Aorta (tissue), 5 donors: Measurements from ENCODE around the gene FAM209A. TPM values are rescaled to one million over a fixed set of nuclear protein-coding genes. Genes with fewer than 3 reads are reported as not detected.
"Not testable (repeated sequence)": the region's sequence is repeated elsewhere in the genome, so short reads cannot be mapped to it uniquely, and the experiment has no call there.

Source experiments
- ATAC-seq: fragments of 200-7000 bp; cut with Tn5 transposase; one replicate; pipeline ENCODE4 v1.9.1; 2022; ENCODE audit warnings: moderate library complexity; ENCODE audit not compliant: low FRiP score
- DNase-seq, 2 donors: peaks; one replicate each; pipeline ENCODE4 v3.0.0-alpha.2; 2020
- H3K27ac ChIP-seq, 2 donors: one replicate each; pipeline ENCODE4 v1.5.1; 2013; ENCODE audit warnings: low read length in 2 of 2, mild to moderate bottlenecking in 2 of 2, moderate library complexity in 2 of 2, control low read depth in 1 of 2, inconsistent platforms in 1 of 2, low read depth in 1 of 2
- H3K27me3 ChIP-seq, 2 donors: one replicate each; pipeline ENCODE4 v1.6.1; 2013; ENCODE audit warnings: control low read depth in 1 of 2, low read length in 1 of 2, mild to moderate bottlenecking in 1 of 2, moderate library complexity in 1 of 2; ENCODE audit not compliant: insufficient read depth in 2 of 2, control insufficient read depth in 1 of 2
- H3K36me3 ChIP-seq, 2 donors: one replicate each; pipeline ENCODE4 v1.6.1; 2013; ENCODE audit warnings: control low read depth in 1 of 2, low read length in 1 of 2, mild to moderate bottlenecking in 1 of 2; ENCODE audit not compliant: insufficient read depth in 2 of 2, control insufficient read depth in 1 of 2
- H3K4me1 ChIP-seq, 2 donors: one replicate each; pipeline ENCODE4 v1.6.1; 2013; ENCODE audit warnings: low read length in 2 of 2, control low read depth in 1 of 2, mild to moderate bottlenecking in 1 of 2, moderate library complexity in 1 of 2; ENCODE audit not compliant: insufficient read depth in 2 of 2, control insufficient read depth in 1 of 2
- H3K4me3 ChIP-seq, 2 donors: one replicate each; pipeline ENCODE4 v1.5.1; 2013; ENCODE audit warnings: low read length in 2 of 2, control low read depth in 1 of 2, mild to moderate bottlenecking in 1 of 2
- H3K9me3 ChIP-seq: one replicate; pipeline ENCODE4 v1.6.1; 2013; ENCODE audit warnings: mild to moderate bottlenecking, low read length; ENCODE audit not compliant: control insufficient read depth
- WGBS, 2 donors: extraction: QIAGEN DNeasy Blood & Tissue Kit; methylation state at CpG; one replicate each; pipeline ENCODE4 v1.1.7; 2013; 5-methylcytosine and 5-hydroxymethylcytosine counted together
- intact Hi-C, 2 donors: fragments of 100-400 bp; cut with DNase I; formaldehyde crosslinking; loops; one replicate each; pipeline versions ENCODE4 v1.14.2 to v1.15.0; 2022
- polyA plus RNA-seq, 2 donors: library from polyadenylated mRNA; stranded (reverse); fragments of 200-250 nt; gene quantifications; one replicate each; pipeline ENCODE4 v1.2.3, GENCODE V29; 2013
- total RNA-seq, 2 donors: library from RNA; stranded (reverse); fragmentation: NEBNext Ultra II Directional; extraction: Animal tissue kit (Norgen Biotek cat#: 25700); gene quantifications; one replicate each; pipeline ENCODE4 v1.2.1, GENCODE V29; 2021
- donor health status: healthy with polysubstance abuse.
- donor health status: Bipolar disorder and iron deficiency.
- donor health status: DM: no; HTN: no; CAD: no.
- donor health status: DM: no; HTN: no; CAD: no.
- donor health status: DM: yes; HTN: yes; CAD: no.

FAM209A gene
- total and polyA plus RNA-seq, 4 donors: 0.43 to 1.0 (median 0.48) TPM; not detected in 1

DNA sequence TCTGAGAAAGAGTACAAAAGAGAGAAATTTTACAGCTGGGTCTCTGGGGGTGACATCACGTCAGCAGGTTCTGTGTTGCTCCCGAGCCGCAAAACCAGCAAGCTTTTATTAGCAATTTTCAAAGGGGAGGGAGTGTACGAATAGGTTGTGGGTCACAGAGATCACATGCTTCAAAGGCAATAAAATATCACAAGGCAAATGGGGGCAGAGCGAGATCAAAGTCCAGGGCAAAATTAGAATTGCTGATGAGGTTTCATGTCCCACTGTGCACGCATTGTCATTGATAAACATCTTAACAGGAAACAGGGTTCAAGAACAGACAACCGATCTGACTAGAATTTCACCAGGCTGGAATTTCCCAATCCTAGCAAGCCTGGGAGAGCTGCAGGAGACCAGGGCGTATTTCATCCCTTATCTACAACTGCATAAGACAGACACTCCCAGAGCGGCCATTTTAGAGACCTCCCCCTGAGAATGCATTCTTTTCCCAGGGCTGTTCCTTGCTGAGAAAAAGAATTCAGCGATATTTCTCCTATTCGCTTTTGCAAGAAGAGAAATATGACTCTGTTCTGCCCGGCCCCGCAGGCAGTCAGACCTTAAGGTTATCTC, 3.7 kb upstream of the FAM209A start:
- H3K4me3 ChIP-seq, intact Hi-C loops: not testable (repeated sequence)
- WGBS, 2 donors: 80 to 82% methylated on average over 13 of the region's 13 CpGs

DNA sequence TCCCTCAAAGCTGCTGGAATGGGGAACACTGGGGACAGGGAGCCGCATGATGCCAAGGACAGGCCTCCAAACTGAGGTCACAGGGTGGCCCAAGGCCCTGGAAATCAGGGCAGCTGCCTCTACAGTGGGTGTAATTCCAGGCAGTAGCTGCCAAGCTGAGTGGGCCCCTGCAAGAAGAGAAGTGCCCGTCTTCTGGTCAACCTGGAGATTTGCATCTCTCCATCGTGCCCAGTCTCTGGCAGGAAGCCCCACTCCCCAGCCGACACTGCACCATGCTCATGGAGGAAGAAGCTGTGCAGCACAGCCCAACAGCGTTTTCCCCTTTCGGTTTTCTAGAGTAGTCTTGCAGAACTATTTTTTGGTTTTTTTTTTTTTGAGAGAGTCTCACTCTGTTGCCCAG, 2.2 kb upstream of the FAM209A start:
- DNase-seq: no peak
- ATAC-seq: peak; percentile 33
- 84 to 87% methylated on average over 6 of the region's 6 CpGs for WGBS, 2 donors
- peaks cover 5 to 15% of the 10 kb centered on the region in 2 donors for H3K36me3 ChIP-seq
- H3K4me1 ChIP-seq: no peaks in the 10 kb centered on the region
- peaks cover 4% of the 10 kb centered on the region for H3K9me3 ChIP-seq
- intact Hi-C loops: no loop called here
- no peak overlapping the region for H3K27ac ChIP-seq
- H3K27me3 ChIP-seq: no peaks in the 10 kb centered on the region
- no peak overlapping the region for H3K4me3 ChIP-seq

More for the DNA sequence above, 3.7 kb upstream of the FAM209A start:
- DNase-seq, H3K27me3 ChIP-seq, H3K4me1 ChIP-seq, H3K27ac ChIP-seq, ATAC-seq, H3K9me3 ChIP-seq: not testable (repeated sequence)
- peaks cover 5 to 18% of the 10 kb centered on the region in 2 donors for H3K36me3 ChIP-seq

DNA sequence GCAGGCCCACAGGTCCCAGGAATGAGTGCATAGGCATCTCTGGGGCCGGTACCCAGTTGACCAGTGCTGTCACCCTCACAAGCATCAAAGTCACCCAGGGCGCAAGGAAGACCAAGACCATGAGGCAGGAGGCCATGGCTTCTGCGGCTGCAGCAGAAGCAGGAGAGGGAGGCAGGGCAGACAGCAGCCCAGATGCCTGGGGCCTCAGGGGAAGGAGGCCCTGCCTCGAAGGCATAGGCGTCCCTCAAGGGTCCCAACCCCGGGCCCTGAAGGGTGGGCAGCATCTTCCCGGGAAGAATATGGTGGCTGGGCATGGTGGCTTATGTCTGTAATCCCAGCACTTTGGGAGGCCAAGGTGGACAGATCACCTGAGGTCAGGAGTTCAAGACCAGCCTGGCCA, 3.0 kb downstream of the FAM209A start:
- 92 to 94% methylated on average over 7 of the region's 7 CpGs for WGBS, 2 donors

DNA sequence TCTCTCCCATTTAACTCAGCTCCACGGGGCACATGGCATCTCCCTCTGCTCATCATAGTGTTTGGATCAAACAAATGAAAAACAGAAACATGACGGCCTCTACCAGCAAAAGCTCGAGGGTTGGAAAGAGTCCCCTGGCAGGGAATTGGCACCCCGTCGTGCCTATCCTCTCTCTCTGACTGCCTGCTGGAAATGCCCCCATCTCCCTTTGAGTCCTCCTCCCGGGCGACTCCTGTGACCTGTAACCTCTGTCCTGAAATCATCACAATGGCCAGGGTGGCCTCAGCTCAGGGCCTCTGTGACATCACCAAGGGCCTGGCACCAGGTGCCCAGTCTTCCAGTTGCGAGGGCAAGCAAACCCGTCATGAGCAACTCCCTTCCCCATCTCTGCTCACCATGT, 8.4 kb downstream of the FAM209A start, which contains the start of gene FAM209B:
FAM209B (plus strand) TSS at position 301 of the 400 bp plus-strand sequence; CDS start at position 397, 96 bp downstream.
- H3K36me3 ChIP-seq, H3K4me3 ChIP-seq, H3K27me3 ChIP-seq, DNase-seq, H3K9me3 ChIP-seq, H3K4me1 ChIP-seq, H3K27ac ChIP-seq, ATAC-seq, intact Hi-C loops: not testable (repeated sequence)
- WGBS, 2 donors: 81 to 82% methylated on average over 9 of the region's 9 CpGs

More for the DNA sequence above, 3.0 kb downstream of the FAM209A start:
- ATAC-seq: no peak
- no peaks in the 10 kb centered on the region for H3K27me3 ChIP-seq
- no peak overlapping the region for H3K27ac ChIP-seq
- intact Hi-C loops: no loop called here
- H3K4me3 ChIP-seq: no peak overlapping the region
- no peak for DNase-seq
- no peaks in the 10 kb centered on the region for H3K9me3 ChIP-seq
- H3K36me3 ChIP-seq: no peaks in the 10 kb centered on the region
- no peaks in the 10 kb centered on the region for H3K4me1 ChIP-seq

DNA sequence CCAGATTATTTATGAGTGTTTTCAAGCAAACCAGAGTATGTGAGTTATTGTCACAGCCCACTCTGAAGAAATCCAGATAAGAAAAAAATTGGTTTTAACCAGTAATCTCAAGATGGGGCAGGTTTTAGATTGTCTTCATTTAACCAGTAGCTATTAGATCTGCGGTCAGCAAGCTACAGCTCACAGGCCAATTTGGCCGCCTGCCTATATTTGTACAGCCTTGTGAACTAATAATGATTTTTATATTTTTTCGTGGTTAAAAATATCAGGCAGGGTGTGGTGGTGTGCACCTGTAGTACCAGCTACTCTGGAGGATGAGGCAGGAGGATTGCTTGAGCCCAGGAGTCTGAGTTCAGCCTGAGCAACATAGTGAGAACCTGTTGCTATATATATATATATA, 13.5 kb downstream of the FAM209A start:
- WGBS, 2 donors: 71 to 72% methylated on average over 3 of the region's 3 CpGs
- Histone ChIP-seq H3K4me3 (no peak overlapping the region), H3K4me1 (no peaks in the 10 kb centered on the region), H3K27ac (no peak overlapping the region), H3K36me3 (no peaks in the 10 kb centered on the region), H3K9me3 (no peaks in the 10 kb centered on the region), H3K27me3 (no peaks in the 10 kb centered on the region)
- no peak for DNase-seq
- ATAC-seq: no peak
- intact Hi-C loops: no loop called here

DNA sequence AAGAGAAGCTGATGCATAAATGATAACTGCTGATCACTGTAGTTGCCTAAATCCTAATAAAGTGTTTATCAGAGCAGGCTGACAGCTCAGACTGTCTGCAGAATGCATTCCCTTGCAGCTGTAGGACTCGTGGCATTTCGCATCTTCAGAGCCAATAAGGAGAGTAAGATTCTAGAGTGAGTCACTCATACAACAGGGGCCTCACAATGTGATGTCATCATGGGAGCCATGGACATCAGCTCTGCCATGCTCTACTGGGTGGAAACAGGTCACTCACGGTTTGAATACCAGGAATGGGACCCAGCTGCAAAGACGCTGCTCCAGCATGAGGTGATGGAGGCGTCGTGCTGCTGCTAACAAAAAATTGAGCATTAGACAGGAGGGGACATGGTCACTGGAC, 15.9 kb downstream of the FAM209A start:
- H3K4me3 ChIP-seq: no peak overlapping the region
- H3K36me3 ChIP-seq: no peaks in the 10 kb centered on the region
- intact Hi-C loops: no loop called here
- no peak for ATAC-seq
- H3K27me3 ChIP-seq: no peaks in the 10 kb centered on the region
- no peak overlapping the region for H3K27ac ChIP-seq
- 77 to 82% methylated on average over 6 of the region's 6 CpGs for WGBS, 2 donors
- no peaks in the 10 kb centered on the region for H3K4me1 ChIP-seq
- H3K9me3 ChIP-seq: no peaks in the 10 kb centered on the region
- no peak for DNase-seq

DNA sequence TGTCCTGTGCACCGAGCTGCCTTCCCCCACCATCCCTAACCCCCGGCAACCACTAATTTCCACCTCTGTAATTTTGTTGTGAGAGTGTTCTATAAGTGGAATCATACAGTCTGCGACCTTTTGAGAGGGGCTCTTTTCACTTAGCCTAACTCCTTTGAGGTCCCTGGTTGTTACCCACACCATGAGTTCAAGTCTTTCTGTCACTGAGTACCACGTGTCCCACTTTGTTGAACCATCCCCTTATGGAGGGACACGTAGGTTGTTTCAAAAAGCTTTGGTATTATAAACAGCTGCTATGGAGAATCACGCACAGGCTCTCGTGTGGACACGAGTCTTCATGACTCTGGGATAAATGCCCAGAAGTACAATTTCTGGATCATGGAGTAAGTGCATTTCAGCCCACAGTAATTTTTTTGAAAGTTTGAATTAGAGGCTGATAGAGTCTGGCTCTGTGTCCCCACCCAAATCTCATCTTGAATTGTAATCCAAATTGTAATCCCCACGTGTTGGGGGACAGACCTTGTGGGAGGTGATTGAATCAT, 18.0 kb downstream of the FAM209A start:
- intact Hi-C loops: no loop called here
- Histone ChIP-seq H3K4me1 (no peaks in the 10 kb centered on the region), H3K9me3 (no peaks in the 10 kb centered on the region), H3K27me3 (no peaks in the 10 kb centered on the region), H3K4me3 (no peak overlapping the region), H3K27ac (no peak overlapping the region), H3K36me3 (no peaks in the 10 kb centered on the region)
- WGBS, 2 donors: 56 to 64% methylated on average over 9 of the region's 9 CpGs
- ATAC-seq: no peak
- no peak for DNase-seq

DNA sequence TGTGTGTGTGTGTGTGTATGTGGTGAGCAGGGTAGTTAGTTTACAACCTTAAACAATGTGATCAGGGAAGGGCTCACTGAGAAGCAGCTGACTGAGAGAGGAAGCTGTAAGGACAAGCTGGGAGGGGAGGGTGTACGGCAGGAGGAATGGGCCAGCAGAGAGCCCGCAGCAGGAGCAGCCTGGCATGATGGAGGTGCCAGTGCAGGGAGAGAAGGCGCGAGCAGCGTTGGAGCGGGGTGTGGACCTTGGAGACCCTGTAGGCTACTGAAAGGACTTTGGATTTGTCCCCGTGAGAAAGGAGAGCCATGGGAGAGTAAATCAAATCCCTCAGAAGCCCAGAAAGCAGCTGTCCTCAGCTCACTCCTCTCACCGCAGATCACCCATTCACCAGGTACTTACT, 27.0 kb downstream of the FAM209A start:
- DNase-seq (no peak), ATAC-seq (no peak)
- no peaks in the 10 kb centered on the region for H3K36me3 ChIP-seq
- H3K27me3 ChIP-seq: no peaks in the 10 kb centered on the region
- peaks cover 2% of the 10 kb centered on the region for H3K9me3 ChIP-seq
- no peaks in the 10 kb centered on the region for H3K4me1 ChIP-seq
- H3K27ac ChIP-seq: no peak overlapping the region
- intact Hi-C loops: loop anchor here (2.0 to 5.0 kb wide), 2 partner anchors 795 to 796 kb away; no protein-coding TSS in a partner anchor
- 76 to 84% methylated on average over 8 of the region's 8 CpGs for WGBS, 2 donors
- H3K4me3 ChIP-seq: no peak overlapping the region
